Sigmoid colon (tissue), 4 donors: ENCODE data around the gene STX3.

Experiments
- CTCF ChIP-seq, 4 experiments: fragments of 450-650 bp in 3 of 4; fragments of 200-600 bp in 1 of 4; IDR thresholded peaks; one replicate each; pipeline ENCODE4 v1.5.1; 2016 to 2019; ENCODE audit warnings: antibody characterized with exemption in 4 of 4, mild to moderate bottlenecking in 3 of 4, moderate library complexity in 2 of 4
- POLR2AphosphoS5 ChIP-seq, 4 donors: sonication (generic); formaldehyde crosslinking; IDR thresholded peaks; one replicate each; pipeline ENCODE4 v1.6.1; 2017; ENCODE audit warnings: antibody characterized with exemption in 4 of 4

GRCh38 chr11:59719556-59719955 lies 35.6 kb upstream of the STX3 start:
- no peak for TF ChIP-seq CTCF (IDR thresholded peaks at IDR 0.05)
- TF ChIP-seq POLR2AphosphoS5 (IDR thresholded peaks at IDR 0.05) = no peak
